ENCODE measurements around the gene EMC1. TPM values are rescaled to one million over a fixed set of nuclear protein-coding genes. Genes with fewer than 3 reads are reported as not detected.
"Not testable (repeated sequence)": the region's sequence is repeated elsewhere in the genome, so short reads cannot be mapped to it uniquely, and the experiment has no call there.

The EMC1 gene
- total RNA-seq, 8 experiments from 2014 or later, result 58.5 to 80.5 (median 68.0) TPM

- H3K4me3 ChIP-seq; H3K4me1 ChIP-seq (replicated peaks in 1 of 2); in situ Hi-C loops (cut with MboI; ENCODE audit: low pct_unique_long_range_greater_than_20kb in 2 of 9, low sequenced_read_pairs in 9 of 9, unreplicated experiment in 9 of 9); H3K27ac ChIP-seq: not testable (repeated sequence)
- ATAC-seq (replicated peaks in 6 of 8), result peak in 6 of 8 experiments; percentile 12 to 62 (median 40)
- WGBS, 10 experiments, result 20 to 100% (median 54%) methylated on average over 1 to 11 of the region's 66 CpGs; no CpG with 5 or more reads in 6 of the 10 experiments
These were observed 22.7 kb upstream of the EMC1 start for GRCh38 chr1:19273844-19274531.

GRCh38 chr1:19273106-19273843 is 22.0 kb upstream of the EMC1 start:
- in situ Hi-C loops (cut with MboI; ENCODE audit: low pct_unique_long_range_greater_than_20kb in 2 of 9, low sequenced_read_pairs in 9 of 9, unreplicated experiment in 9 of 9), result no loop called here
- Histone ChIP-seq H3K4me3 (no peak overlapping the region), H3K4me1 (replicated peaks in 1 of 2) (no peaks in the 10 kb centered on the region), H3K27ac (no peak overlapping the region)
- 80 to 100% (median 90%) methylated on average over 1 to 9 of the region's 22 CpGs; no CpG with 5 or more reads in 3 of the 10 experiments for WGBS, 10 experiments
- peak in 2 of 8 experiments; percentile 6 to 8 for ATAC-seq (replicated peaks in 6 of 8)

GRCh38 chr1:19272064-19272463 is 20.7 kb upstream of the EMC1 start:
- peak in 3 of 8 experiments; percentile 66 to 70 (median 66) for ATAC-seq (replicated peaks in 6 of 8)
- no peaks in the 10 kb centered on the region for H3K4me1 ChIP-seq (replicated peaks in 1 of 2)
- no peak overlapping the region for H3K4me3 ChIP-seq
- in situ Hi-C loops (cut with MboI; ENCODE audit: low pct_unique_long_range_greater_than_20kb in 2 of 9, low sequenced_read_pairs in 9 of 9, unreplicated experiment in 9 of 9), result no loop called here
- H3K27ac ChIP-seq, result no peak overlapping the region

GRCh38 chr1:19270343-19270730 is 19.0 kb upstream of the EMC1 start:
- WGBS, 10 experiments, result 76% methylated on average over 6 of the region's 6 CpGs; no CpG with 5 or more reads in 9 of the 10 experiments
- peak in 3 of 8 experiments; percentile 47 to 84 (median 52) for ATAC-seq (replicated peaks in 6 of 8)
- H3K27ac ChIP-seq; in situ Hi-C loops (cut with MboI; ENCODE audit: low pct_unique_long_range_greater_than_20kb in 2 of 9, low sequenced_read_pairs in 9 of 9, unreplicated experiment in 9 of 9); H3K4me1 ChIP-seq (replicated peaks in 1 of 2); H3K4me3 ChIP-seq: not testable (repeated sequence)

GRCh38 chr1:19269427-19270342 is 18.4 kb upstream of the EMC1 start:
- in situ Hi-C loops (cut with MboI; ENCODE audit: low pct_unique_long_range_greater_than_20kb in 2 of 9, low sequenced_read_pairs in 9 of 9, unreplicated experiment in 9 of 9); ATAC-seq (replicated peaks in 6 of 8): not testable (repeated sequence)

GRCh38 chr1:19268445-19268844 is 17.1 kb upstream of the EMC1 start:
- no peak for ATAC-seq (replicated peaks in 6 of 8)
- in situ Hi-C loops (cut with MboI; ENCODE audit: low pct_unique_long_range_greater_than_20kb in 2 of 9, low sequenced_read_pairs in 9 of 9, unreplicated experiment in 9 of 9), result no loop called here
- no peak overlapping the region for H3K4me3 ChIP-seq
- 58 to 81% (median 76%) methylated on average over 1 to 11 of the region's 11 CpGs; no CpG with 5 or more reads in 1 of the 10 experiments for WGBS, 10 experiments
- no peaks in the 10 kb centered on the region for H3K4me1 ChIP-seq (replicated peaks in 1 of 2)
- H3K27ac ChIP-seq, result no peak overlapping the region

More at GRCh38 chr1:19269427-19270342, 18.4 kb upstream of the EMC1 start:
- not testable (repeated sequence) for H3K27ac ChIP-seq; H3K4me3 ChIP-seq; H3K4me1 ChIP-seq (replicated peaks in 1 of 2)
- WGBS, 10 experiments, result 31 to 90% (median 64%) methylated on average over 1 to 5 of the region's 9 CpGs; no CpG with 5 or more reads in 2 of the 10 experiments

- in situ Hi-C loops (cut with MboI; ENCODE audit: low pct_unique_long_range_greater_than_20kb in 2 of 9, low sequenced_read_pairs in 9 of 9, unreplicated experiment in 9 of 9), result no loop called here
- Histone ChIP-seq H3K4me1 (replicated peaks in 1 of 2) (no peaks in the 10 kb centered on the region), H3K4me3 (no peak overlapping the region), H3K27ac (no peak overlapping the region)
- WGBS, 10 experiments, result 85 to 100% (median 94%) methylated on average over 1 to 5 of the region's 5 CpGs; no CpG with 5 or more reads in 5 of the 10 experiments
- ATAC-seq (replicated peaks in 6 of 8), result no peak
These were observed 11.4 kb upstream of the EMC1 start for GRCh38 chr1:19262744-19263143.

GRCh38 chr1:19262047-19262446 is 10.7 kb upstream of the EMC1 start:
- WGBS, 10 experiments, result 83 to 100% (median 87%) methylated on average over 1 to 2 of the region's 5 CpGs; no CpG with 5 or more reads in 6 of the 10 experiments

GRCh38 chr1:19260211-19261138 is 9.2 kb upstream of the EMC1 start:
- no peak overlapping the region for H3K27ac ChIP-seq
- no peak overlapping the region for H3K4me3 ChIP-seq
- H3K4me1 ChIP-seq (replicated peaks in 1 of 2), result no peaks in the 10 kb centered on the region
- 35 to 90% (median 82%) methylated on average over 1 to 16 of the region's 21 CpGs; no CpG with 5 or more reads in 2 of the 10 experiments for WGBS, 10 experiments
- in situ Hi-C loops (cut with MboI; ENCODE audit: low pct_unique_long_range_greater_than_20kb in 2 of 9, low sequenced_read_pairs in 9 of 9, unreplicated experiment in 9 of 9), result no loop called here
- peak; percentile 39 to 97 (median 59) for ATAC-seq (replicated peaks in 6 of 8)

More at GRCh38 chr1:19262047-19262446, 10.7 kb upstream of the EMC1 start:
- no peaks in the 10 kb centered on the region for H3K4me1 ChIP-seq (replicated peaks in 1 of 2)
- no peak for ATAC-seq (replicated peaks in 6 of 8)
- no peak overlapping the region for H3K4me3 ChIP-seq
- in situ Hi-C loops (cut with MboI; ENCODE audit: low pct_unique_long_range_greater_than_20kb in 2 of 9, low sequenced_read_pairs in 9 of 9, unreplicated experiment in 9 of 9), result no loop called here
- no peak overlapping the region for H3K27ac ChIP-seq

- no peak for ATAC-seq (replicated peaks in 6 of 8)
- Histone ChIP-seq H3K4me3 (no peak overlapping the region), H3K27ac (no peak overlapping the region), H3K4me1 (replicated peaks in 1 of 2) (peaks cover 1% of the 10 kb centered on the region in 2 donors)
- WGBS, 10 experiments, result 92 to 100% (median 99%) methylated on average over 1 to 10 of the region's 10 CpGs; no CpG with 5 or more reads in 4 of the 10 experiments
- in situ Hi-C loops (cut with MboI; ENCODE audit: low pct_unique_long_range_greater_than_20kb in 2 of 9, low sequenced_read_pairs in 9 of 9, unreplicated experiment in 9 of 9), result loop anchor here in 1 of 9 experiments (10.0 kb wide), 1 partner anchor 46 kb away; no protein-coding TSS in a partner anchor
These were observed 7.0 kb upstream of the EMC1 start for GRCh38 chr1:19258353-19258752.

GRCh38 chr1:19257178-19257914 is 6.0 kb upstream of the EMC1 start:
- Histone ChIP-seq H3K4me3 (no peak overlapping the region), H3K4me1 (replicated peaks in 1 of 2) (peaks cover 10% of the 10 kb centered on the region in 2 donors), H3K27ac (no peak overlapping the region)
- WGBS, 10 experiments, result 49 to 83% (median 78%) methylated on average over 3 to 12 of the region's 15 CpGs; no CpG with 5 or more reads in 4 of the 10 experiments
- in situ Hi-C loops (cut with MboI; ENCODE audit: low pct_unique_long_range_greater_than_20kb in 2 of 9, low sequenced_read_pairs in 9 of 9, unreplicated experiment in 9 of 9), result loop anchor here in 1 of 9 experiments (10.0 kb wide), 1 partner anchor 47 kb away; no protein-coding TSS in a partner anchor
- no peak for ATAC-seq (replicated peaks in 6 of 8)
